Osteoblast (primary cell): ENCODE data around the gene SOHLH2. TPM values are rescaled to one million over a fixed set of nuclear protein-coding genes. Genes with fewer than 3 reads are reported as not detected.

Experiments
- DNase-seq: peaks from one replicate; pipeline ENCODE4 v3.0.0; 2011; ENCODE audit warnings: low spot score, mixed read lengths; ENCODE audit not compliant: insufficient read length; ENCODE audit errors: missing footprints
- H2AFZ ChIP-seq: 2 replicates; pipeline ENCODE4 v1.6.0; 2011; ENCODE audit warnings: mild to moderate bottlenecking, low read length
- H3K27ac ChIP-seq: 2 replicates; pipeline ENCODE4 v1.5.1; 2011; ENCODE audit warnings: mild to moderate bottlenecking, low read depth, low read length, moderate library complexity
- H3K27me3 ChIP-seq: 2 replicates; pipeline ENCODE4 v1.6.0; 2012; ENCODE audit warnings: mild to moderate bottlenecking, control low read depth, inconsistent platforms, low read length, moderate library complexity; ENCODE audit not compliant: insufficient read depth
- H3K36me3 ChIP-seq: 2 replicates; pipeline ENCODE4 v1.5.1; 2011; ENCODE audit warnings: mild to moderate bottlenecking, low read length, control low read depth, moderate library complexity; ENCODE audit not compliant: insufficient read depth
- H3K4me1 ChIP-seq: 2 replicates; pipeline ENCODE4 v1.5.1; 2011; ENCODE audit warnings: mild to moderate bottlenecking, low read length, control low read depth, moderate library complexity; ENCODE audit not compliant: insufficient read depth
- H3K4me2 ChIP-seq: 2 replicates; pipeline ENCODE4 v1.6.0; 2011; ENCODE audit warnings: mild to moderate bottlenecking, low read length; ENCODE audit not compliant: insufficient read depth
- H3K4me3 ChIP-seq: fragments of 200-600 bp; sonication (generic); 3 replicates; pipeline ENCODE4 v1.5.1; 2012; ENCODE audit warnings: mild to moderate bottlenecking, low read length, inconsistent platforms; ENCODE audit not compliant: insufficient read depth
- H3K79me2 ChIP-seq: 2 replicates; pipeline ENCODE4 v1.6.0; 2012; ENCODE audit warnings: mild to moderate bottlenecking, low read length, control low read depth, inconsistent platforms; ENCODE audit not compliant: insufficient read depth
- H3K9me3 ChIP-seq: 2 replicates; pipeline ENCODE4 v1.5.1; 2011; ENCODE audit warnings: low read depth, low read length, control low read depth
- H4K20me1 ChIP-seq: 2 replicates; pipeline ENCODE4 v1.6.0; 2012; ENCODE audit warnings: mild to moderate bottlenecking, low read length, control low read depth; ENCODE audit not compliant: insufficient read depth
- total RNA-seq: library from RNA; depleted of rRNA; stranded (reverse); fragments of >200 nt; gene quantifications from 2 replicates; pipeline ENCODE4 v1.2.3, GENCODE V29; 2012
- TF ChIP-seq, protein P1 (sequence below): IDR thresholded peaks from 2 replicates; pipeline ENCODE4 v1.5.1; 2011; ENCODE audit warnings: mild to moderate bottlenecking, low read depth, low read length, moderate library complexity; ENCODE audit errors: extremely low read depth

The SOHLH2 gene
- total RNA-seq, 1 donor = 2.2 TPM

- Histone ChIP-seq H3K27ac (no peak overlapping the region), H3K4me3 (no peak overlapping the region), H4K20me1 (no peaks in the 10 kb centered on the region), H3K4me2 (no peak overlapping the region), H3K36me3 (no peaks in the 10 kb centered on the region), H2AFZ (no peak overlapping the region), H3K4me1 (peaks cover 10% of the 10 kb centered on the region), H3K27me3 (peaks cover 5% of the 10 kb centered on the region), H3K9me3 (no peaks in the 10 kb centered on the region), H3K79me2 (no peaks in the 10 kb centered on the region)
- no peak for DNase-seq
- TF ChIP-seq, protein P1, sequence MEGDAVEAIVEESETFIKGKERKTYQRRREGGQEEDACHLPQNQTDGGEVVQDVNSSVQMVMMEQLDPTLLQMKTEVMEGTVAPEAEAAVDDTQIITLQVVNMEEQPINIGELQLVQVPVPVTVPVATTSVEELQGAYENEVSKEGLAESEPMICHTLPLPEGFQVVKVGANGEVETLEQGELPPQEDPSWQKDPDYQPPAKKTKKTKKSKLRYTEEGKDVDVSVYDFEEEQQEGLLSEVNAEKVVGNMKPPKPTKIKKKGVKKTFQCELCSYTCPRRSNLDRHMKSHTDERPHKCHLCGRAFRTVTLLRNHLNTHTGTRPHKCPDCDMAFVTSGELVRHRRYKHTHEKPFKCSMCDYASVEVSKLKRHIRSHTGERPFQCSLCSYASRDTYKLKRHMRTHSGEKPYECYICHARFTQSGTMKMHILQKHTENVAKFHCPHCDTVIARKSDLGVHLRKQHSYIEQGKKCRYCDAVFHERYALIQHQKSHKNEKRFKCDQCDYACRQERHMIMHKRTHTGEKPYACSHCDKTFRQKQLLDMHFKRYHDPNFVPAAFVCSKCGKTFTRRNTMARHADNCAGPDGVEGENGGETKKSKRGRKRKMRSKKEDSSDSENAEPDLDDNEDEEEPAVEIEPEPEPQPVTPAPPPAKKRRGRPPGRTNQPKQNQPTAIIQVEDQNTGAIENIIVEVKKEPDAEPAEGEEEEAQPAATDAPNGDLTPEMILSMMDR = no peak
Observed at GRCh38 chr13:36135876-36136275, 78.5 kb downstream of the SOHLH2 start.

- H3K27me3 ChIP-seq = peaks cover 16% of the 10 kb centered on the region
- no peak for DNase-seq
Observed at GRCh38 chr13:36134632-36135031, 79.7 kb downstream of the SOHLH2 start.

DNA sequence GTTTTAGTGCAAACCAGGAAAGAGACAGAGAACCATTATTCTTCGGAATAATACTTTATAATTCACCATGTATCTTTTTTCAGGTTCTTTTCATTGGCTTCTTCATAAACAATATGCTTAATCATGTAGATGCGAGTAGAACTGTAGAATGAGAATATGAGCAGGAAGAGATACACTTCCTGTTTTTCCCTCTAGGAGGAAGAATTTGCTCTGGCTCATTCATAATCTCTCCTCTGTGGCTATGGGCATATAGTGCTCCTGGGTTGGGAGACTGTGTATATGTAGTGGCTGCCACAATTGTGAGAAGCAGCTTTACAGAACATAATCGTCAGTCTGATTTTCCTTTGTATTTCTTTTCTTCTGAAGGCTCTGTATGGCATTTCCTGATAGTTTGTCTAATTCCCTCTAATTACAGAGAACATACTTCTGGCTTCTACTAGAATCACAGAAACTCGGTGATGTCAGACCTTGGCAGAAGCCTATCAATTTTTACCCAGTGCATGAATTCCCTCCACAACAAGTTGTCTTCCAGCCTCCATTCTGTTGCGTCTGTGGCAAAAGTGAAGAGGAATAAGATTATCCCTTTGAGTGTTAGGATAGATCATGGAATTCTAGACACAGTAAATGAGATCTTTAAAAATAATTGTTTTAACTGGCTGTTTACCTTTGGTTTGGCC, 80.3 kb downstream of the SOHLH2 start:
- TF ChIP-seq, protein P1 = peak; percentile 18
- Histone ChIP-seq H3K79me2 (peaks cover 4% of the 10 kb centered on the region), H3K27ac (no peak overlapping the region), H2AFZ (no peak overlapping the region), H3K4me2 (no peak overlapping the region), H4K20me1 (no peaks in the 10 kb centered on the region), H3K4me3 (no peak overlapping the region), H3K27me3 (peaks cover 21% of the 10 kb centered on the region), H3K4me1 (peaks cover 10% of the 10 kb centered on the region), H3K36me3 (no peaks in the 10 kb centered on the region), H3K9me3 (no peaks in the 10 kb centered on the region)
- no peak for DNase-seq

More at GRCh38 chr13:36134632-36135031, 79.7 kb downstream of the SOHLH2 start:
- TF ChIP-seq, protein P1 = no peak
- no peaks in the 10 kb centered on the region for H3K9me3 ChIP-seq
- H3K79me2 ChIP-seq = peaks cover 3% of the 10 kb centered on the region
- H3K4me2 ChIP-seq = no peak overlapping the region
- H3K27ac ChIP-seq = no peak overlapping the region
- no peak overlapping the region for H2AFZ ChIP-seq
- H3K4me1 ChIP-seq = peaks cover 10% of the 10 kb centered on the region
- no peak overlapping the region for H3K4me3 ChIP-seq
- no peaks in the 10 kb centered on the region for H3K36me3 ChIP-seq
- H4K20me1 ChIP-seq = no peaks in the 10 kb centered on the region

GRCh38 chr13:36132376-36132775, 82.0 kb downstream of the SOHLH2 start:
- no peaks in the 10 kb centered on the region for H3K9me3 ChIP-seq
- peaks cover 35% of the 10 kb centered on the region for H3K27me3 ChIP-seq
- H3K4me1 ChIP-seq = peaks cover 10% of the 10 kb centered on the region
- no peak overlapping the region for H3K4me2 ChIP-seq
- DNase-seq = no peak
- peak overlapping the region; percentile 32 for H3K27ac ChIP-seq
- H3K4me3 ChIP-seq = no peak overlapping the region
- H3K79me2 ChIP-seq = peaks cover 4% of the 10 kb centered on the region
- H4K20me1 ChIP-seq = no peaks in the 10 kb centered on the region
- TF ChIP-seq, protein P1 = no peak
- no peaks in the 10 kb centered on the region for H3K36me3 ChIP-seq
- H2AFZ ChIP-seq = no peak overlapping the region
